Stimulated activated naive CD8-positive, alpha-beta T cell treated with anti-CD3 and anti-CD28 coated beads, Interleukin-15, Interleukin-2, amounts not matched to agents 100 ng/mL and 50 ng/mL, for 24 hours (primary cell): ENCODE measurements around the gene DLEC1.

Experiments
- H3K27ac Mint-ChIP-seq: one replicate; pipeline ENCODE4 v1.8.0; 2021; ENCODE audit warnings: mild to moderate bottlenecking, mixed read lengths
- H3K27me3 Mint-ChIP-seq: one replicate; pipeline ENCODE4 v1.8.0; 2021; ENCODE audit warnings: mixed read lengths
- H3K36me3 Mint-ChIP-seq: one replicate; pipeline ENCODE4 v1.8.0; 2021; ENCODE audit warnings: low read depth, mixed read lengths
- H3K4me1 Mint-ChIP-seq: one replicate; pipeline ENCODE4 v1.8.0; 2021; ENCODE audit warnings: low read depth, mixed read lengths
- H3K4me3 Mint-ChIP-seq: one replicate; pipeline ENCODE4 v1.8.0; 2021; ENCODE audit warnings: mild to moderate bottlenecking, mixed read lengths
- H3K9me3 Mint-ChIP-seq: one replicate; pipeline ENCODE4 v1.8.0; 2021; ENCODE audit warnings: mixed read lengths

DLEC1 gene

GRCh38 chr3:38138349-38139190 lies 99.6 kb downstream of the DLEC1 start, which contains the start of gene MYD88:
TSS of gene MYD88 (plus strand) at chr3:38138661. CDS start at chr3:38138701, 40 bp downstream.
- Mint-ChIP-seq H3K4me1 (peaks cover 71% of the 10 kb centered on the region), H3K36me3 (peaks cover 34% of the 10 kb centered on the region), H3K27me3 (no peaks in the 10 kb centered on the region), H3K27ac (peak within 1 kb of the TSS; percentile 95), H3K9me3 (no peaks in the 10 kb centered on the region), H3K4me3 (peak within 1 kb of the TSS; percentile 92)

GRCh38 chr3:38139191-38139590 lies 100.2 kb downstream of the DLEC1 start:
- H3K36me3 Mint-ChIP-seq, result peaks cover 32% of the 10 kb centered on the region
- H3K9me3 Mint-ChIP-seq, result no peaks in the 10 kb centered on the region
- peaks cover 69% of the 10 kb centered on the region for H3K4me1 Mint-ChIP-seq
- H3K4me3 Mint-ChIP-seq, result peak overlapping the region; percentile 92
- peak overlapping the region; percentile 95 for H3K27ac Mint-ChIP-seq
- no peaks in the 10 kb centered on the region for H3K27me3 Mint-ChIP-seq

GRCh38 chr3:38139652-38140051 lies 100.6 kb downstream of the DLEC1 start:
- Mint-ChIP-seq H3K36me3 (peaks cover 29% of the 10 kb centered on the region), H3K4me3 (peak overlapping the region; percentile 92), H3K4me1 (peaks cover 65% of the 10 kb centered on the region), H3K27me3 (no peaks in the 10 kb centered on the region), H3K9me3 (no peaks in the 10 kb centered on the region), H3K27ac (peak overlapping the region; percentile 36)

GRCh38 chr3:38140326-38141172 lies 101.5 kb downstream of the DLEC1 start:
- Mint-ChIP-seq H3K4me1 (peaks cover 57% of the 10 kb centered on the region), H3K4me3 (peak overlapping the region; percentile 92), H3K27ac (peak overlapping the region; percentile 36), H3K9me3 (no peaks in the 10 kb centered on the region), H3K36me3 (peaks cover 22% of the 10 kb centered on the region), H3K27me3 (no peaks in the 10 kb centered on the region)

- H3K27ac Mint-ChIP-seq, result no peak overlapping the region
- H3K4me3 Mint-ChIP-seq, result no peak overlapping the region
- no peaks in the 10 kb centered on the region for H3K27me3 Mint-ChIP-seq
Observed at GRCh38 chr3:38141173-38141951, 102.4 kb downstream of the DLEC1 start.

GRCh38 chr3:38141952-38142273 lies 102.9 kb downstream of the DLEC1 start:
- no peak overlapping the region for H3K4me3 Mint-ChIP-seq
- peaks cover 17% of the 10 kb centered on the region for H3K36me3 Mint-ChIP-seq
- no peak overlapping the region for H3K27ac Mint-ChIP-seq
- no peaks in the 10 kb centered on the region for H3K27me3 Mint-ChIP-seq
- peaks cover 9% of the 10 kb centered on the region for H3K9me3 Mint-ChIP-seq
- H3K4me1 Mint-ChIP-seq, result peaks cover 49% of the 10 kb centered on the region

More at GRCh38 chr3:38141173-38141951, 102.4 kb downstream of the DLEC1 start:
- Mint-ChIP-seq H3K36me3 (peaks cover 17% of the 10 kb centered on the region), H3K9me3 (peaks cover 3% of the 10 kb centered on the region), H3K4me1 (peaks cover 49% of the 10 kb centered on the region)

- no peak overlapping the region for H3K27ac Mint-ChIP-seq
- H3K4me1 Mint-ChIP-seq, result peaks cover 48% of the 10 kb centered on the region
- peaks cover 17% of the 10 kb centered on the region for H3K36me3 Mint-ChIP-seq
- H3K27me3 Mint-ChIP-seq, result no peaks in the 10 kb centered on the region
- H3K4me3 Mint-ChIP-seq, result no peak overlapping the region
- peaks cover 12% of the 10 kb centered on the region for H3K9me3 Mint-ChIP-seq
Observed at GRCh38 chr3:38142959-38143358, 104.0 kb downstream of the DLEC1 start.

GRCh38 chr3:38143511-38143910 lies 104.5 kb downstream of the DLEC1 start:
- Mint-ChIP-seq H3K27ac (no peak overlapping the region), H3K9me3 (peaks cover 12% of the 10 kb centered on the region), H3K27me3 (no peaks in the 10 kb centered on the region), H3K4me1 (peaks cover 45% of the 10 kb centered on the region), H3K4me3 (no peak overlapping the region), H3K36me3 (peaks cover 17% of the 10 kb centered on the region)

GRCh38 chr3:38146504-38146903 lies 107.5 kb downstream of the DLEC1 start:
- Mint-ChIP-seq H3K27ac (no peak overlapping the region), H3K9me3 (peaks cover 12% of the 10 kb centered on the region), H3K36me3 (peaks cover 6% of the 10 kb centered on the region), H3K4me1 (peaks cover 36% of the 10 kb centered on the region), H3K27me3 (no peaks in the 10 kb centered on the region), H3K4me3 (no peak overlapping the region)

GRCh38 chr3:38147421-38147820 lies 108.4 kb downstream of the DLEC1 start:
- Mint-ChIP-seq H3K36me3 (no peaks in the 10 kb centered on the region), H3K27me3 (no peaks in the 10 kb centered on the region), H3K9me3 (peaks cover 12% of the 10 kb centered on the region), H3K27ac (no peak overlapping the region), H3K4me1 (peaks cover 36% of the 10 kb centered on the region), H3K4me3 (no peak overlapping the region)

GRCh38 chr3:38148311-38148882 lies 109.4 kb downstream of the DLEC1 start:
- H3K4me1 Mint-ChIP-seq, result peaks cover 45% of the 10 kb centered on the region
- H3K27ac Mint-ChIP-seq, result no peak overlapping the region
- no peak overlapping the region for H3K4me3 Mint-ChIP-seq
- peaks cover 12% of the 10 kb centered on the region for H3K9me3 Mint-ChIP-seq
- no peaks in the 10 kb centered on the region for H3K27me3 Mint-ChIP-seq
- H3K36me3 Mint-ChIP-seq, result no peaks in the 10 kb centered on the region

GRCh38 chr3:38149708-38150107 lies 110.7 kb downstream of the DLEC1 start:
- no peaks in the 10 kb centered on the region for H3K36me3 Mint-ChIP-seq
- peaks cover 58% of the 10 kb centered on the region for H3K4me1 Mint-ChIP-seq
- H3K4me3 Mint-ChIP-seq, result no peak overlapping the region
- peaks cover 12% of the 10 kb centered on the region for H3K9me3 Mint-ChIP-seq
- H3K27me3 Mint-ChIP-seq, result no peaks in the 10 kb centered on the region
- no peak overlapping the region for H3K27ac Mint-ChIP-seq

GRCh38 chr3:38150780-38151528 lies 111.9 kb downstream of the DLEC1 start:
- peaks cover 67% of the 10 kb centered on the region for H3K4me1 Mint-ChIP-seq
- no peak overlapping the region for H3K27ac Mint-ChIP-seq
- no peaks in the 10 kb centered on the region for H3K27me3 Mint-ChIP-seq
- H3K4me3 Mint-ChIP-seq, result no peak overlapping the region
- peaks cover 12% of the 10 kb centered on the region for H3K9me3 Mint-ChIP-seq
- H3K36me3 Mint-ChIP-seq, result no peaks in the 10 kb centered on the region
